Retinal pigment epithelial cell (primary cell): ENCODE results near the gene ZNF235.
A peak's percentile ranks its signal among the peaks of the same experiment; 100 is the strongest.

Source experiments
- DNase-seq: peaks from one replicate; pipeline ENCODE4 v3.0.0-alpha.2; 2010; ENCODE audit warnings: low read depth
- H3K4me3 ChIP-seq: 2 replicates; pipeline ENCODE4 v1.5.1; 2011; ENCODE audit warnings: mild to moderate bottlenecking, low read length, control low read depth, moderate library complexity
- CTCF ChIP-seq: conservative IDR thresholded peaks from 2 replicates; pipeline ENCODE4 v1.5.1; 2011; ENCODE audit warnings: low read depth, low read length, control low read depth, inconsistent platforms

The ZNF235 gene

GRCh38 chr19:44313231-44313630 lies 8.4 kb upstream of the ZNF235 start:
- DNase-seq = no peak
- no peak for TF ChIP-seq CTCF
- no peak overlapping the region for H3K4me3 ChIP-seq

- H3K4me3 ChIP-seq = no peak overlapping the region
- no peak for DNase-seq
- TF ChIP-seq CTCF = no peak
These were observed 3.2 kb upstream of the ZNF235 start for GRCh38 chr19:44308011-44308410.

GRCh38 chr19:44306283-44306682 lies 1.5 kb upstream of the ZNF235 start:
- no peak for TF ChIP-seq CTCF

GRCh38 chr19:44305457-44305856 lies 632 bp upstream of the ZNF235 start:
- H3K4me3 ChIP-seq = no peak overlapping the region
- no peak for TF ChIP-seq CTCF

More at GRCh38 chr19:44306283-44306682, 1.5 kb upstream of the ZNF235 start:
- no peak for DNase-seq
- no peak overlapping the region for H3K4me3 ChIP-seq

GRCh38 chr19:44303976-44304568 lies 753 bp downstream of the ZNF235 start:
- H3K4me3 ChIP-seq = peak overlapping the region; percentile 87
- TF ChIP-seq CTCF = no peak
- DNase-seq = no peak

More at GRCh38 chr19:44305457-44305856, 632 bp upstream of the ZNF235 start:
- no peak for DNase-seq

GRCh38 chr19:44303320-44303719 lies 1.5 kb downstream of the ZNF235 start:
- no peak for DNase-seq
- no peak for TF ChIP-seq CTCF
- no peak overlapping the region for H3K4me3 ChIP-seq

- no peak for DNase-seq
- no peak for TF ChIP-seq CTCF
- no peak overlapping the region for H3K4me3 ChIP-seq
These were observed 19.9 kb downstream of the ZNF235 start for GRCh38 chr19:44284968-44285367.
